ENCODE results near the gene BCAS3. TPM values are rescaled to one million over a fixed set of nuclear protein-coding genes. Genes with fewer than 3 reads are reported as not detected.
"Not testable (repeated sequence)": the region's sequence is repeated elsewhere in the genome, so short reads cannot be mapped to it uniquely, and the experiment has no call there.

Gene BCAS3
- total RNA-seq, 4 donors from 2014 or later = 20.7 to 76.3 (median 39.8) TPM

GRCh38 chr17:61436273-61436672, 758.6 kb downstream of the BCAS3 start:
- in situ Hi-C loops (cut with MboI; ENCODE audit: low pct_ligation_motif_present in 1 of 4, low pct_unique_long_range_greater_than_20kb in 1 of 4, low sequenced_read_pairs in 3 of 4) = loop anchor here in 3 of 4 donors (25.0 kb wide), 1 partner anchor 401 kb away; no protein-coding TSS in a partner anchor
- Histone ChIP-seq H3K27me3 (peaks cover 52% of the 10 kb centered on the region), H3K27ac (no peak overlapping the region), H3K4me3 (no peak overlapping the region), H3K9me3 (peaks cover 14 to 15% of the 10 kb centered on the region in 2 donors), H3K4me1 (no peaks in the 10 kb centered on the region), H3K36me3 (no peaks in the 10 kb centered on the region)
- intact Hi-C loops (cut with DNase I; ENCODE audit: low total_unique reads) = no loop called here
- no peak for DNase-seq
- no peak for TF ChIP-seq CTCF (IDR thresholded peaks at IDR 0.05)
- TF ChIP-seq EP300 (IDR thresholded peaks at IDR 0.05; ENCODE audit: low read depth) = no peak
- no peak for TF ChIP-seq POLR2A (IDR thresholded peaks at IDR 0.05)
- no peak for TF ChIP-seq POLR2AphosphoS5 (IDR thresholded peaks at IDR 0.05)

DNA sequence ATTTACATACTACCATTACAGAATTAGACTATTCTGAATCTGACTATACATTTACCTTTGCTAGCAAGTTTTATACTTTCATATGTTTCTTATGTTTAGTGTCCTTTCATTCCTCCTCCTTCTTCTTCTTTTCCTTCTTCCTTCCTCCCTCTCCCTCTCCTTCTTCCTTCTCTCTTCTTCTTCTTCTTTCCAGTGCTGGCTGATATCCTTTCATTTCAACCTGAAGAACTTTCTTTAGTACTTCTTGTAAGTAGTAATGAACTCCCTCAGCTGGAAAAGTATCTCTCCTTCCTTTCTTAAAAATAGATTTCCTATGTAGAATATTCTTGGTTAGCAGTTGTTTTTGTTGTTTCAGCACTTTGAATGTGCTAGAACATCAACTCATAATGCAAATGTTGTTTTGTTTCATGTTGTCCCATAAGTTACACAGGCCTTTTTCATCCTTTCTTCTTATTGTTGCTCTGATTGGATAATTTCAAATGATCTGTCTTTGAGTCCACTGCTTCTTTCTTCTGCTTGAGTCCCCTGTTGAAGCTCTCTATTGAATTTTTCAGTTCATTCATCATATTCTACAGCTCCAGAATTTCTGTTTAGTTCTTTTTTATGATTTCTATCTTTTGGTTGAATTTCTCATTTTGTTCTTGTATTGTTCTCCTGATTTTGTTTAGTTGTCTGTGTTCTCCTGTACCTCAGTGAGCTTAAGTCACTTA, 759.5 kb downstream of the BCAS3 start:
- peaks cover 52% of the 10 kb centered on the region for H3K27me3 ChIP-seq
- no peaks in the 10 kb centered on the region for H3K4me1 ChIP-seq
- no peak overlapping the region for H3K4me3 ChIP-seq
- TF ChIP-seq POLR2A (IDR thresholded peaks at IDR 0.05) (no peak), EP300 (IDR thresholded peaks at IDR 0.05; ENCODE audit: low read depth) (no peak), CTCF (IDR thresholded peaks at IDR 0.05) (no peak), POLR2AphosphoS5 (IDR thresholded peaks at IDR 0.05) (no peak)
- in situ Hi-C loops (cut with MboI; ENCODE audit: low pct_ligation_motif_present in 1 of 4, low pct_unique_long_range_greater_than_20kb in 1 of 4, low sequenced_read_pairs in 3 of 4) = loop anchor here in 3 of 4 donors (25.0 kb wide), 1 partner anchor 400 kb away; no protein-coding TSS in a partner anchor
- H3K36me3 ChIP-seq = no peaks in the 10 kb centered on the region
- peaks cover 14 to 15% of the 10 kb centered on the region in 2 donors for H3K9me3 ChIP-seq
- H3K27ac ChIP-seq = no peak overlapping the region
- DNase-seq = no peak
- intact Hi-C loops (cut with DNase I; ENCODE audit: low total_unique reads) = no loop called here

DNA sequence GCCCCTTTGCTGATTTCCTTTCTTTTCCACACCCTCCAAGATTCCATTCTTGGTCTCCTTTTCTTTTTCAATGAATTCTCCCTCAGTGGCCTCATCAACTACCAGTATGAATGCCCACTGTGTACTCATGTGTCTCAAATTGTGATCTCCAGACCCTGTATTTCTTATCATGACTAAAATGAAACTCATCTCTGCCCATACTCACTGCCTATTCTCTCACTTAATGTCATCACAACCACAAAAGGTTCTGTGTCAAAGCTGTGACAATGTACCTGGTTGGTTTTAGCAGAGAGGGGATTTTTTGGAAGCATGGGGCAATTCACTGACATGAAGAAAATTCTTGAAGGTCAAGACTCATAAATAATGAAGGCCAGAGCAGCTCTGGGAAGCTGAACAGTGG, 763.0 kb downstream of the BCAS3 start:
- DNase-seq = no peak
- TF ChIP-seq CTCF (IDR thresholded peaks at IDR 0.05) (no peak), EP300 (IDR thresholded peaks at IDR 0.05; ENCODE audit: low read depth) (no peak), POLR2A (IDR thresholded peaks at IDR 0.05) (no peak), POLR2AphosphoS5 (IDR thresholded peaks at IDR 0.05) (no peak)
- Histone ChIP-seq H3K4me3 (no peak overlapping the region), H3K9me3 (peaks cover 10 to 15% of the 10 kb centered on the region in 2 donors), H3K36me3 (no peaks in the 10 kb centered on the region), H3K27ac (no peak overlapping the region), H3K27me3 (peaks cover 59% of the 10 kb centered on the region), H3K4me1 (no peaks in the 10 kb centered on the region)
- intact Hi-C loops (cut with DNase I; ENCODE audit: low total_unique reads) = no loop called here
- in situ Hi-C loops (cut with MboI; ENCODE audit: low pct_ligation_motif_present in 1 of 4, low pct_unique_long_range_greater_than_20kb in 1 of 4, low sequenced_read_pairs in 3 of 4) = loop anchor here in 3 of 4 donors (25.0 kb wide), 1 partner anchor 397 kb away; no protein-coding TSS in a partner anchor

- 92% methylated on average over 4 to 6 of the region's 6 CpGs for WGBS, 2 donors (ENCODE audit: low coverage in 1 of 2)
- H3K4me3 ChIP-seq; H3K4me1 ChIP-seq; H3K27ac ChIP-seq; H3K36me3 ChIP-seq; DNase-seq; intact Hi-C loops (cut with DNase I; ENCODE audit: low total_unique reads): not testable (repeated sequence)
- peaks cover 6 to 12% of the 10 kb centered on the region in 2 donors for H3K9me3 ChIP-seq
- in situ Hi-C loops (cut with MboI; ENCODE audit: low pct_ligation_motif_present in 1 of 4, low pct_unique_long_range_greater_than_20kb in 1 of 4, low sequenced_read_pairs in 3 of 4) = loop anchor here in 3 of 4 donors (25.0 kb wide), 1 partner anchor 396 kb away; no protein-coding TSS in a partner anchor
- peaks cover 67% of the 10 kb centered on the region for H3K27me3 ChIP-seq
Measured at GRCh38 chr17:61441507-61441906, 763.9 kb downstream of the BCAS3 start.

Data from transverse colon (tissue), 4 donors.